ENCODE data around the gene ZNF10.

GRCh38 chr12:133190176-133190575 lies 59.7 kb downstream of the ZNF10 start:
- TF ChIP-seq CTCF (IDR thresholded peaks at IDR 0.05) (no peak), ZFX (IDR thresholded peaks at IDR 0.05; ENCODE audit: borderline replicate concordance) (no peak)
